H9 (cell line): ENCODE data around the gene ST6GALNAC2. TPM values are rescaled to one million over a fixed set of nuclear protein-coding genes. Genes with fewer than 3 reads are reported as not detected.

Experiments
- DNase-seq: peaks from one replicate; pipeline ENCODE4 v3.0.0-alpha.2; 2017
- H2AFZ ChIP-seq: one replicate; pipeline ENCODE4 v1.6.1; 2013; ENCODE audit warnings: mild to moderate bottlenecking, low read length, control low read depth, moderate library complexity
- H2AK5ac ChIP-seq: 2 replicates; pipeline ENCODE4 v1.6.1; 2013; ENCODE audit warnings: low read length, control low read depth, mixed read lengths; ENCODE audit not compliant: insufficient read length
- H2BK120ac ChIP-seq: one replicate; pipeline ENCODE4 v1.6.1; 2013; ENCODE audit warnings: low read depth, mild to moderate bottlenecking, low read length, control low read depth, inconsistent platforms; ENCODE audit not compliant: poor library complexity, severe bottlenecking
- H2BK12ac ChIP-seq: 2 replicates; pipeline ENCODE4 v1.6.1; 2013; ENCODE audit warnings: low read length, control low read depth, mixed read lengths, low read depth; ENCODE audit not compliant: insufficient read length
- H2BK15ac ChIP-seq: 2 replicates; pipeline ENCODE4 v1.6.1; 2013; ENCODE audit warnings: low read depth, low read length, control low read depth
- H2BK20ac ChIP-seq: one replicate; pipeline ENCODE4 v1.6.1; 2013; ENCODE audit warnings: low read depth, mild to moderate bottlenecking, low read length, control low read depth, inconsistent platforms; ENCODE audit not compliant: poor library complexity, severe bottlenecking
- H2BK5ac ChIP-seq: 2 replicates; pipeline ENCODE4 v1.6.1; 2013; ENCODE audit warnings: low read length, control low read depth, mixed read lengths; ENCODE audit not compliant: insufficient read length
- H3K14ac ChIP-seq: 2 replicates; pipeline ENCODE4 v1.6.1; 2013; ENCODE audit warnings: low read length, control low read depth; ENCODE audit not compliant: insufficient read depth
- H3K18ac ChIP-seq: 2 replicates; pipeline ENCODE4 v1.6.1; 2013; ENCODE audit warnings: low read depth, mild to moderate bottlenecking, mixed read lengths, low read length, control low read depth; ENCODE audit not compliant: insufficient read length
- H3K23ac ChIP-seq: 2 replicates; pipeline ENCODE4 v1.6.1; 2013; ENCODE audit warnings: low read length, control low read depth, mixed read lengths, low read depth; ENCODE audit not compliant: insufficient read length
- H3K23me2 ChIP-seq: 2 replicates; pipeline ENCODE4 v1.6.1; 2013; ENCODE audit warnings: low read depth, mild to moderate bottlenecking, mixed read lengths, low read length, control low read depth; ENCODE audit not compliant: insufficient read length, poor library complexity, severe bottlenecking
- H3K27ac ChIP-seq: 2 replicates; pipeline ENCODE4 v1.5.1; 2013; ENCODE audit warnings: low read length, control low read depth, mixed read lengths, low read depth; ENCODE audit not compliant: insufficient read length
- H3K27me3 ChIP-seq: 2 replicates; pipeline ENCODE4 v1.6.1; 2013; ENCODE audit warnings: low read length, control low read depth, inconsistent platforms; ENCODE audit not compliant: insufficient read depth
- H3K4ac ChIP-seq: 2 replicates; pipeline ENCODE4 v1.6.1; 2013; ENCODE audit warnings: low read depth, mild to moderate bottlenecking, control low read depth, inconsistent platforms, low read length, moderate library complexity
- H3K4me1 ChIP-seq: 2 replicates; pipeline ENCODE4 v1.6.1; 2013; ENCODE audit warnings: low read length, control low read depth, inconsistent platforms; ENCODE audit not compliant: insufficient read depth
- H3K4me2 ChIP-seq: 2 replicates; pipeline ENCODE4 v1.6.1; 2013; ENCODE audit warnings: low read length, control low read depth, mixed read lengths; ENCODE audit not compliant: insufficient read length, insufficient read depth
- H3K56ac ChIP-seq: 2 replicates; pipeline ENCODE4 v1.6.1; 2013; ENCODE audit warnings: low read depth, mild to moderate bottlenecking, mixed read lengths, low read length, control low read depth; ENCODE audit not compliant: insufficient read length
- H3K79me1 ChIP-seq: 2 replicates; pipeline ENCODE4 v1.6.1; 2013; ENCODE audit warnings: low read depth, mild to moderate bottlenecking, moderate library complexity, low read length, control low read depth, inconsistent platforms; ENCODE audit not compliant: insufficient read depth, poor library complexity, severe bottlenecking
- H3K79me2 ChIP-seq: 2 replicates; pipeline ENCODE4 v1.6.1; 2013; ENCODE audit warnings: low read length, control low read depth, inconsistent platforms; ENCODE audit not compliant: insufficient read depth
- H3K9ac ChIP-seq: 2 replicates; pipeline ENCODE4 v1.6.1; 2013; ENCODE audit warnings: low read length, control low read depth, mixed read lengths; ENCODE audit not compliant: insufficient read length; ENCODE audit errors: extremely low read depth
- H3K9me3 ChIP-seq: one replicate; pipeline ENCODE4 v1.6.1; 2013; ENCODE audit warnings: low read depth, low read length, inconsistent platforms; ENCODE audit not compliant: control insufficient read depth
- H3T11ph ChIP-seq: one replicate; pipeline ENCODE4 v1.6.1; 2013; ENCODE audit warnings: mild to moderate bottlenecking, low read length, control low read depth, inconsistent platforms
- H4K20me1 ChIP-seq: one replicate; pipeline ENCODE4 v1.6.1; 2013; ENCODE audit not compliant: control insufficient read depth, insufficient read length, insufficient read depth
- H4K5ac ChIP-seq: 2 replicates; pipeline ENCODE4 v1.6.1; 2013; ENCODE audit warnings: low read depth, mild to moderate bottlenecking, mixed read lengths, low read length, control low read depth; ENCODE audit not compliant: insufficient read length
- H4K8ac ChIP-seq: replicated peaks from 2 replicates; pipeline ENCODE4 v1.6.1; 2013; ENCODE audit warnings: low read length, control low read depth, mixed read lengths, low read depth; ENCODE audit not compliant: insufficient read length
- H4K91ac ChIP-seq: 2 replicates; pipeline ENCODE4 v1.6.1; 2013; ENCODE audit warnings: low read depth, mild to moderate bottlenecking, moderate library complexity, mixed read lengths, low read length, control low read depth; ENCODE audit not compliant: insufficient read length
- H3K27ac Mint-ChIP-seq, 3 experiments: 2 replicates in 2 of 3; 3 replicates in 1 of 3; pipeline ENCODE4 v1.8.0; 2020 to 2021; ENCODE audit warnings: mixed read lengths in 3 of 3, mild to moderate bottlenecking in 1 of 3, moderate library complexity in 1 of 3
- H3K27me3 Mint-ChIP-seq: 2 replicates; pipeline ENCODE4 v1.8.0; 2021; ENCODE audit warnings: low read depth, mild to moderate bottlenecking, moderate library complexity, mixed read lengths
- H3K36me3 Mint-ChIP-seq, 3 experiments: 2 replicates in 2 of 3; 3 replicates in 1 of 3; pipeline ENCODE4 v1.8.0; 2020 to 2021; ENCODE audit warnings: low read depth in 3 of 3, mixed read lengths in 3 of 3; ENCODE audit not compliant: insufficient read depth in 1 of 3
- H3K4me1 Mint-ChIP-seq, 2 experiments: 2 replicates each; pipeline ENCODE4 v1.8.0; 2020; ENCODE audit warnings: mixed read lengths in 2 of 2
- H3K4me3 Mint-ChIP-seq, 2 experiments: 2 replicates in 1 of 2; 3 replicates in 1 of 2; pipeline ENCODE4 v1.8.0; 2020 to 2021; ENCODE audit warnings: mild to moderate bottlenecking in 2 of 2, mixed read lengths in 2 of 2, moderate library complexity in 1 of 2
- H3K9me3 Mint-ChIP-seq, 2 experiments: 2 replicates in 1 of 2; 3 replicates in 1 of 2; pipeline ENCODE4 v1.8.0; 2020; ENCODE audit warnings: mild to moderate bottlenecking in 2 of 2, mixed read lengths in 2 of 2, moderate library complexity in 1 of 2
- WGBS: extraction: QIAGEN DNeasy Blood & Tissue Kit; methylation state at CpG from one replicate; pipeline ENCODE4 v1.1.7; 2013; ENCODE audit warnings: missing lambda C conversion rate, low lambda C conversion rate, mixed read lengths; ENCODE audit not compliant: insufficient read length; ENCODE audit errors: extremely low coverage; 5-methylcytosine and 5-hydroxymethylcytosine counted together
- total RNA-seq: library from RNA; stranded (reverse); gene quantifications from 2 replicates; pipeline ENCODE4 v1.2.1, GENCODE V29; 2021
- TF ChIP-seq, protein P1 (sequence below): fragments of 200-600 bp; sonication (generic); conservative IDR thresholded peaks from 3 replicates; pipeline ENCODE4 v1.8.0; 2021; ENCODE audit warnings: antibody characterized with exemption, mild to moderate bottlenecking

The ST6GALNAC2 gene
- total RNA-seq, 1 experiment from 2014 or later: 0.46 TPM

DNA sequence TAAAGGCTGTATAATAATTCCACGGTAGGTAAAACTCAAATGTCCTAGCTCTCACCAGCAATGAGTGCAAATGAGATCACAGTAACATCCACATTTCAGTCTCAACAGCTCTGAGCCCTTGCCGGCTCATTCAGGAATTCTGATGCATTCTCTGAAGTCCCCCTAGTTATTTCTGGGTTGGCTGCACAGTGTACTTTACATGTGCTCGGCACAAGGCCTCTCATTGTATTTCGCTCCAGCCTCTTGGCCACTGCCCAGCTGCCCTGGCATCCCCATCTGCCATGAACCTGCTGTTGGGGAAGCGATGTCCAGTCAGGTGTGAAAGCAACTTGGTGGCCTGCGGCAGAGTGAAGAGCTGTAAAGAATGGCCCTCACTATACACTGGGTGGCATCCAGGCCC, 31.5 kb downstream of the ST6GALNAC2 start:
- TF ChIP-seq, protein P1, sequence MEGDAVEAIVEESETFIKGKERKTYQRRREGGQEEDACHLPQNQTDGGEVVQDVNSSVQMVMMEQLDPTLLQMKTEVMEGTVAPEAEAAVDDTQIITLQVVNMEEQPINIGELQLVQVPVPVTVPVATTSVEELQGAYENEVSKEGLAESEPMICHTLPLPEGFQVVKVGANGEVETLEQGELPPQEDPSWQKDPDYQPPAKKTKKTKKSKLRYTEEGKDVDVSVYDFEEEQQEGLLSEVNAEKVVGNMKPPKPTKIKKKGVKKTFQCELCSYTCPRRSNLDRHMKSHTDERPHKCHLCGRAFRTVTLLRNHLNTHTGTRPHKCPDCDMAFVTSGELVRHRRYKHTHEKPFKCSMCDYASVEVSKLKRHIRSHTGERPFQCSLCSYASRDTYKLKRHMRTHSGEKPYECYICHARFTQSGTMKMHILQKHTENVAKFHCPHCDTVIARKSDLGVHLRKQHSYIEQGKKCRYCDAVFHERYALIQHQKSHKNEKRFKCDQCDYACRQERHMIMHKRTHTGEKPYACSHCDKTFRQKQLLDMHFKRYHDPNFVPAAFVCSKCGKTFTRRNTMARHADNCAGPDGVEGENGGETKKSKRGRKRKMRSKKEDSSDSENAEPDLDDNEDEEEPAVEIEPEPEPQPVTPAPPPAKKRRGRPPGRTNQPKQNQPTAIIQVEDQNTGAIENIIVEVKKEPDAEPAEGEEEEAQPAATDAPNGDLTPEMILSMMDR: no peak
- Mint-ChIP-seq H3K9me3 (no peaks in the 10 kb centered on the region; a peak in 1 of 5 replicates), H3K27ac (no peak overlapping the region; a peak in 1 of 7 replicates), H3K4me1 (peaks cover 27 to 28% of the 10 kb centered on the region in 2 experiments), H3K4me3 (no peak overlapping the region), H3K36me3 (peaks cover 10 to 16% (median 10%) of the 10 kb centered on the region in 3 experiments), H3K27me3 (no peaks in the 10 kb centered on the region; the same call in 1 of the 2 replicates)
- Histone ChIP-seq H4K91ac (no peak overlapping the region), H3K23me2 (peaks cover 6% of the 10 kb centered on the region), H2BK20ac (no peak overlapping the region), H3K18ac (no peak overlapping the region), H4K5ac (no peak overlapping the region), H3K79me1 (no peaks in the 10 kb centered on the region), H3K9me3 (no peaks in the 10 kb centered on the region), H3K23ac (no peak overlapping the region), H4K8ac (no peak overlapping the region), H3K56ac (no peak overlapping the region), H3K4ac (no peak overlapping the region), H3K9ac (no peak overlapping the region), H3K79me2 (peaks cover 15% of the 10 kb centered on the region), H3K27ac (no peak overlapping the region), H3K14ac (no peak overlapping the region), H2AFZ (no peak overlapping the region), H2BK15ac (no peak overlapping the region), H2BK12ac (no peak overlapping the region), H3K4me2 (no peak overlapping the region), H4K20me1 (no peaks in the 10 kb centered on the region), H2AK5ac (no peak overlapping the region), H3K4me1 (no peaks in the 10 kb centered on the region; the same call in 1 of the 2 replicates), H2BK5ac (no peak overlapping the region), H3K27me3 (no peaks in the 10 kb centered on the region), H2BK120ac (no peak overlapping the region), H3T11ph (no peak overlapping the region)
- no peak for DNase-seq
- WGBS: no CpG with 5 or more reads among the region's 6 CpGs
